SK-N-SH (cell line): ENCODE data around the gene NDOR1. TPM values are rescaled to one million over a fixed set of nuclear protein-coding genes. Genes with fewer than 3 reads are reported as not detected.

Experiments used
- CTCF ChIA-PET: fragments of 300-600, 350-600 bp; formaldehyde crosslinking; extraction: SDS; loops from one replicate; lab custom pipeline; 2021; lab: Yijun Ruan, JAX
- POLR2A ChIA-PET: fragments of 350-600 bp; sonication (Branson Sonifier 250); formaldehyde crosslinking; extraction: SDS; loops from one replicate; lab custom pipeline; 2020; ENCODE audit warnings: antibody characterized with exemption, inconsistent platforms; lab: Yijun Ruan, JAX
- DNase-seq: peaks from one replicate; pipeline ENCODE4 v3.0.0; 2012
- H2AFZ ChIP-seq: fragments of 200-600 bp; sonication (generic); 2 replicates; pipeline ENCODE4 v1.8.1; 2016; ENCODE audit warnings: antibody characterized with exemption, mild to moderate bottlenecking, low read depth
- H3F3A ChIP-seq: fragments of 200-600 bp; sonication (generic); replicated peaks from 2 replicates; pipeline ENCODE3; 2016; ENCODE audit warnings: antibody characterized with exemption, mild to moderate bottlenecking; ENCODE audit not compliant: insufficient read depth
- H3K27ac ChIP-seq, 2 experiments: fragments of 200-500 bp in 1 of 2; fragments of 200-600 bp in 1 of 2; sonication (Bioruptor generic) in 1 of 2; sonication (generic), shearing (Covaris generic) in 1 of 2; 2 replicates each; pipeline versions ENCODE4 v1.5.1 to v1.6.1; 2014 to 2016; ENCODE audit warnings: low read depth in 2 of 2, inconsistent platforms in 1 of 2, low read length in 1 of 2, mild to moderate bottlenecking in 1 of 2, mixed read lengths in 1 of 2
- H3K27me3 ChIP-seq: fragments of 200-600 bp; sonication (generic), shearing (Covaris generic); 2 replicates; pipeline ENCODE4 v1.6.1; 2016; ENCODE audit warnings: mixed run types; ENCODE audit not compliant: insufficient read depth
- H3K36me3 ChIP-seq, 2 experiments: fragments of 200-500 bp in 1 of 2; fragments of 200-600 bp in 1 of 2; sonication (Bioruptor generic) in 1 of 2; sonication (generic) in 1 of 2; replicated peaks in 1 of 2; 2 replicates each; pipeline versions ENCODE3 to v1.5.1; 2014 to 2016; ENCODE audit warnings: low read length in 1 of 2, mild to moderate bottlenecking in 1 of 2; ENCODE audit not compliant: insufficient read depth in 2 of 2, control insufficient read depth in 1 of 2
- H3K4me1 ChIP-seq, 2 experiments: fragments of 200-500 bp in 1 of 2; fragments of 200-600 bp in 1 of 2; sonication (Bioruptor generic) in 1 of 2; sonication (generic), shearing (Covaris generic) in 1 of 2; 2 replicates each; pipeline versions ENCODE4 v1.5.1 to v1.6.1; 2014 to 2016; ENCODE audit warnings: low read depth in 1 of 2, low read length in 1 of 2, mixed run types in 1 of 2; ENCODE audit not compliant: insufficient read depth in 2 of 2, control insufficient read depth in 1 of 2
- H3K4me2 ChIP-seq: fragments of 200-600 bp; sonication (generic), shearing (Covaris generic); 2 replicates; pipeline ENCODE4 v1.6.1; 2017; ENCODE audit warnings: mixed run types
- H3K4me3 ChIP-seq, 2 experiments: fragments of 200-500 bp in 1 of 2; fragments of 200-600 bp in 1 of 2; sonication (Bioruptor generic) in 1 of 2; sonication (generic), shearing (Covaris generic) in 1 of 2; 2 replicates each; pipeline versions ENCODE4 v1.5.1 to v1.8.1; 2014 to 2016; ENCODE audit warnings: low read depth in 2 of 2, inconsistent platforms in 1 of 2, low read length in 1 of 2, mild to moderate bottlenecking in 1 of 2, mixed read lengths in 1 of 2, moderate library complexity in 1 of 2
- H3K79me2 ChIP-seq: fragments of 200-600 bp; sonication (generic); 2 replicates; pipeline ENCODE4 v1.8.1; 2017; ENCODE audit warnings: mild to moderate bottlenecking; ENCODE audit not compliant: insufficient read depth
- H3K9ac ChIP-seq: fragments of 200-600 bp; sonication (generic); 2 replicates; pipeline ENCODE4 v1.6.1; 2017; ENCODE audit warnings: mixed run types
- H3K9me2 ChIP-seq: fragments of 200-600 bp; sonication (generic); 2 replicates; pipeline ENCODE4 v1.6.1; 2017; ENCODE audit warnings: mixed run types
- H3K9me3 ChIP-seq: fragments of 200-600 bp; sonication (generic); 2 replicates; pipeline ENCODE4 v1.6.1; 2017; ENCODE audit warnings: mixed run types, mild to moderate bottlenecking, moderate library complexity
- H4K20me1 ChIP-seq: fragments of 200-600 bp; sonication (generic); 2 replicates; pipeline ENCODE4 v1.6.1; 2017; ENCODE audit warnings: mild to moderate bottlenecking, mixed run types; ENCODE audit not compliant: insufficient read depth
- FOXM1 ChIP-seq: IDR thresholded peaks from 2 replicates; pipeline ENCODE4 v1.4.0; 2012; ENCODE audit warnings: low read depth, mild to moderate bottlenecking
- GABPA ChIP-seq: IDR thresholded peaks from 2 replicates; pipeline ENCODE4 v1.4.0; 2012; ENCODE audit warnings: low read depth, mild to moderate bottlenecking
- GATA2 ChIP-seq: sonication (generic); formaldehyde crosslinking; IDR thresholded peaks from 2 replicates; pipeline ENCODE4 v1.5.0; 2020; ENCODE audit warnings: mild to moderate bottlenecking, missing genetic modification reagents
- MAX ChIP-seq: IDR thresholded peaks from 2 replicates; pipeline ENCODE4 v1.4.0; 2012; ENCODE audit warnings: low read depth
- MEF2A ChIP-seq: IDR thresholded peaks from 2 replicates; pipeline ENCODE4 v1.4.0; 2012; ENCODE audit warnings: low read depth, borderline replicate concordance
- MXI1 ChIP-seq: IDR thresholded peaks from 2 replicates; pipeline ENCODE4 v1.6.1; 2012; ENCODE audit warnings: mild to moderate bottlenecking, low read depth, low read length, improper control_type of control experiment
- NFIC ChIP-seq: IDR thresholded peaks from 2 replicates; pipeline ENCODE4 v1.4.0; 2012; ENCODE audit warnings: borderline replicate concordance
- PBX3 ChIP-seq: IDR thresholded peaks from 2 replicates; pipeline ENCODE4; 2012
- POLR2AphosphoS5 ChIP-seq: IDR thresholded peaks from 2 replicates; pipeline ENCODE4 v1.6.1; 2012; ENCODE audit warnings: low read depth, low read length
- RAD21 ChIP-seq: IDR thresholded peaks from 2 replicates; pipeline ENCODE4 v1.6.1; 2012; ENCODE audit warnings: mild to moderate bottlenecking, low read length
- TAF1 ChIP-seq: IDR thresholded peaks from 2 replicates; pipeline ENCODE4 v1.6.1; 2012; ENCODE audit warnings: low read depth, mild to moderate bottlenecking, low read length, moderate library complexity, borderline replicate concordance
- TEAD4 ChIP-seq: IDR thresholded peaks from 2 replicates; pipeline ENCODE4 v1.4.0; 2012; ENCODE audit warnings: mild to moderate bottlenecking, borderline replicate concordance; ENCODE audit not compliant: insufficient read depth
- ZBTB33 ChIP-seq: IDR thresholded peaks from 2 replicates; pipeline ENCODE4 v1.4.0; 2012; ENCODE audit warnings: low read depth, borderline replicate concordance
- WGBS: methylation state at CpG from one replicate; pipeline ENCODE4 v1.1.6; 2017; ENCODE audit warnings: low lambda C conversion rate; 5-methylcytosine and 5-hydroxymethylcytosine counted together
- polyA plus RNA-seq, 3 experiments: library from polyadenylated mRNA; depleted of rRNA; stranded (reverse); fragments of >200 nt; gene quantifications; 2 replicates each; pipeline ENCODE4 v1.2.3, GENCODE V29; 2012
- TF ChIP-seq, protein P1 (sequence below): fragments of 200-600 bp; sonication (generic); IDR thresholded peaks from 2 replicates; pipeline ENCODE4 v1.6.1; 2017; ENCODE audit warnings: antibody characterized with exemption, mild to moderate bottlenecking, moderate library complexity
- TF ChIP-seq, protein P2 (sequence below): IDR thresholded peaks from 2 replicates; pipeline ENCODE4 v1.6.1; 2012; ENCODE audit warnings: mild to moderate bottlenecking, low read depth, low read length, moderate library complexity
- TF ChIP-seq, protein P3 (sequence below): IDR thresholded peaks from 2 replicates; pipeline ENCODE4 v1.4.0; 2012; ENCODE audit warnings: low read depth, borderline replicate concordance

NDOR1 gene
- polyA plus RNA-seq, 1 of the 3 experiments (the other 2 are of a cell fraction): 8.6 TPM

GRCh38 chr9:137169896-137170358 is 35.6 kb upstream of the NDOR1 start, which contains the start of gene LRRC26 (continued):
- no peak for TF ChIP-seq TAF1
- TF ChIP-seq NFIC: no peak
- TF ChIP-seq GABPA: no peak
- no peak for TF ChIP-seq MAX

GRCh38 chr9:137170486-137171148 is 34.9 kb upstream of the NDOR1 start:
- DNase-seq: no peak
- no peaks in the 10 kb centered on the region for H3K9me3 ChIP-seq
- no peak overlapping the region for H3K4me3 ChIP-seq
- H3K9me2 ChIP-seq: no peaks in the 10 kb centered on the region
- peaks cover 0 to 23% of the 10 kb centered on the region in 2 experiments; a peak in 1 of 4 replicates for H3K4me1 ChIP-seq
- TF ChIP-seq PBX3 (no peak), ZBTB33 (no peak), RAD21 (no peak), GATA2 (no peak), MXI1 (no peak), NFIC (no peak), FOXM1 (no peak), TEAD4 (no peak), POLR2AphosphoS5 (no peak), MEF2A (no peak)
- TF ChIP-seq, protein P1, sequence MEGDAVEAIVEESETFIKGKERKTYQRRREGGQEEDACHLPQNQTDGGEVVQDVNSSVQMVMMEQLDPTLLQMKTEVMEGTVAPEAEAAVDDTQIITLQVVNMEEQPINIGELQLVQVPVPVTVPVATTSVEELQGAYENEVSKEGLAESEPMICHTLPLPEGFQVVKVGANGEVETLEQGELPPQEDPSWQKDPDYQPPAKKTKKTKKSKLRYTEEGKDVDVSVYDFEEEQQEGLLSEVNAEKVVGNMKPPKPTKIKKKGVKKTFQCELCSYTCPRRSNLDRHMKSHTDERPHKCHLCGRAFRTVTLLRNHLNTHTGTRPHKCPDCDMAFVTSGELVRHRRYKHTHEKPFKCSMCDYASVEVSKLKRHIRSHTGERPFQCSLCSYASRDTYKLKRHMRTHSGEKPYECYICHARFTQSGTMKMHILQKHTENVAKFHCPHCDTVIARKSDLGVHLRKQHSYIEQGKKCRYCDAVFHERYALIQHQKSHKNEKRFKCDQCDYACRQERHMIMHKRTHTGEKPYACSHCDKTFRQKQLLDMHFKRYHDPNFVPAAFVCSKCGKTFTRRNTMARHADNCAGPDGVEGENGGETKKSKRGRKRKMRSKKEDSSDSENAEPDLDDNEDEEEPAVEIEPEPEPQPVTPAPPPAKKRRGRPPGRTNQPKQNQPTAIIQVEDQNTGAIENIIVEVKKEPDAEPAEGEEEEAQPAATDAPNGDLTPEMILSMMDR: no peak
- TF ChIP-seq, protein P2, sequence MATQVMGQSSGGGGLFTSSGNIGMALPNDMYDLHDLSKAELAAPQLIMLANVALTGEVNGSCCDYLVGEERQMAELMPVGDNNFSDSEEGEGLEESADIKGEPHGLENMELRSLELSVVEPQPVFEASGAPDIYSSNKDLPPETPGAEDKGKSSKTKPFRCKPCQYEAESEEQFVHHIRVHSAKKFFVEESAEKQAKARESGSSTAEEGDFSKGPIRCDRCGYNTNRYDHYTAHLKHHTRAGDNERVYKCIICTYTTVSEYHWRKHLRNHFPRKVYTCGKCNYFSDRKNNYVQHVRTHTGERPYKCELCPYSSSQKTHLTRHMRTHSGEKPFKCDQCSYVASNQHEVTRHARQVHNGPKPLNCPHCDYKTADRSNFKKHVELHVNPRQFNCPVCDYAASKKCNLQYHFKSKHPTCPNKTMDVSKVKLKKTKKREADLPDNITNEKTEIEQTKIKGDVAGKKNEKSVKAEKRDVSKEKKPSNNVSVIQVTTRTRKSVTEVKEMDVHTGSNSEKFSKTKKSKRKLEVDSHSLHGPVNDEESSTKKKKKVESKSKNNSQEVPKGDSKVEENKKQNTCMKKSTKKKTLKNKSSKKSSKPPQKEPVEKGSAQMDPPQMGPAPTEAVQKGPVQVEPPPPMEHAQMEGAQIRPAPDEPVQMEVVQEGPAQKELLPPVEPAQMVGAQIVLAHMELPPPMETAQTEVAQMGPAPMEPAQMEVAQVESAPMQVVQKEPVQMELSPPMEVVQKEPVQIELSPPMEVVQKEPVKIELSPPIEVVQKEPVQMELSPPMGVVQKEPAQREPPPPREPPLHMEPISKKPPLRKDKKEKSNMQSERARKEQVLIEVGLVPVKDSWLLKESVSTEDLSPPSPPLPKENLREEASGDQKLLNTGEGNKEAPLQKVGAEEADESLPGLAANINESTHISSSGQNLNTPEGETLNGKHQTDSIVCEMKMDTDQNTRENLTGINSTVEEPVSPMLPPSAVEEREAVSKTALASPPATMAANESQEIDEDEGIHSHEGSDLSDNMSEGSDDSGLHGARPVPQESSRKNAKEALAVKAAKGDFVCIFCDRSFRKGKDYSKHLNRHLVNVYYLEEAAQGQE: no peak
- TF ChIP-seq, protein P3, sequence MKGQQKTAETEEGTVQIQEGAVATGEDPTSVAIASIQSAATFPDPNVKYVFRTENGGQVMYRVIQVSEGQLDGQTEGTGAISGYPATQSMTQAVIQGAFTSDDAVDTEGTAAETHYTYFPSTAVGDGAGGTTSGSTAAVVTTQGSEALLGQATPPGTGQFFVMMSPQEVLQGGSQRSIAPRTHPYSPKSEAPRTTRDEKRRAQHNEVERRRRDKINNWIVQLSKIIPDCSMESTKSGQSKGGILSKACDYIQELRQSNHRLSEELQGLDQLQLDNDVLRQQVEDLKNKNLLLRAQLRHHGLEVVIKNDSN: no peak
- H3K4me2 ChIP-seq: no peak overlapping the region
- WGBS: 54% methylated on average over 9 of the region's 14 CpGs
- no peaks in the 10 kb centered on the region for H3F3A ChIP-seq
- H2AFZ ChIP-seq: no peak overlapping the region
- CTCF ChIA-PET: interaction anchor here (0.9 to 5.0 kb wide), 6 partner anchors 18 to 136 kb away, joined by 3 to 24 read pairs (median 4); partner anchors contain the start of genes ANAPC2, GRIN1 and SSNA1
- no peaks in the 10 kb centered on the region for H3K36me3 ChIP-seq
- H3K27me3 ChIP-seq: peaks cover 38% of the 10 kb centered on the region
- no peak overlapping the region for H3K27ac ChIP-seq
- POLR2A ChIA-PET: interaction anchor here (1.1 to 1.5 kb wide), 3 partner anchors 18 to 41 kb away, joined by 3 read pairs; partner anchors contain the start of genes ANAPC2, GRIN1 and SSNA1
- H3K79me2 ChIP-seq: no peaks in the 10 kb centered on the region
- no peaks in the 10 kb centered on the region for H4K20me1 ChIP-seq
- H3K9ac ChIP-seq: no peak overlapping the region
